GM12878 (cell line): ENCODE measurements around the gene SOX18. TPM values are rescaled to one million over a fixed set of nuclear protein-coding genes. Genes with fewer than 3 reads are reported as not detected.
A peak's percentile ranks its signal among the peaks of the same experiment; 100 is the strongest.

Experiments used
- ATAC-seq: fragments of 200-7000 bp; cut with Tn5 transposase; 3 replicates; pipeline ENCODE4 v1.9.1; 2020; ENCODE audit warnings: mild to moderate bottlenecking, moderate library complexity
- BruUV-seq: library from RNA; stranded (reverse); fragments of 400-500 nt; replicated peaks from 2 replicates; lab custom pipeline; 2021; lab: Mats Ljungman, UMichigan
- CTCF ChIA-PET: fragments of 300-600 bp; sonication (Branson Sonifier 250); formaldehyde crosslinking; extraction: SDS; loops from one replicate; lab custom pipeline; 2021; ENCODE audit warnings: inconsistent platforms; lab: Yijun Ruan, JAX
- POLR2A ChIA-PET: fragments of 350-600 bp; formaldehyde crosslinking; extraction: SDS; loops from one replicate; lab custom pipeline; 2021; ENCODE audit warnings: inconsistent platforms; lab: Charles Lee
- RAD21 ChIA-PET: fragments of 300-600 bp; sonication (Branson Sonifier 250); formaldehyde crosslinking; loops from one replicate; lab custom pipeline; 2023; ENCODE audit warnings: antibody characterized with exemption; ENCODE audit not compliant: unreplicated experiment; lab: Charles Lee
- SMC1A ChIA-PET: fragments of 300-600 bp; sonication (Branson Sonifier 250); formaldehyde crosslinking; loops from one replicate; lab custom pipeline; 2023; ENCODE audit not compliant: unreplicated experiment, uncharacterized antibody; lab: Charles Lee
- DNase-seq: peaks from one replicate; pipeline ENCODE4 v3.0.0-alpha.2; 2011; ENCODE audit warnings: low read depth, low spot score
- FAIRE-seq: peaks from 3 replicates; lab custom pipeline; 2011; peaks lifted over from hg19 to GRCh38; lab: Jason Lieb, UNC
- H2AFZ ChIP-seq: 2 replicates; pipeline ENCODE4 v1.6.0; 2011; ENCODE audit warnings: low read depth, low read length, control low read depth; ENCODE audit not compliant: control insufficient read depth
- H3K27ac ChIP-seq: 2 replicates; pipeline ENCODE4 v1.5.1; 2011; ENCODE audit warnings: control low read depth; ENCODE audit not compliant: control insufficient read depth, insufficient read depth
- H3K27me3 ChIP-seq, 2 experiments: replicated peaks in 1 of 2; 2 replicates each; pipeline versions ENCODE4 v1.6.0 to v1.6.1; 2011; ENCODE audit warnings: low read length in 1 of 2; ENCODE audit not compliant: control insufficient read depth in 2 of 2, insufficient read depth in 2 of 2
- H3K36me3 ChIP-seq, 2 experiments: 2 replicates each; pipeline ENCODE4 v1.5.1; 2011; ENCODE audit warnings: low read length in 1 of 2; ENCODE audit not compliant: control insufficient read depth in 2 of 2, insufficient read depth in 2 of 2
- H3K4me1 ChIP-seq: 2 replicates; pipeline ENCODE4 v1.6.1; 2011; ENCODE audit warnings: mild to moderate bottlenecking, low read length, moderate library complexity, mixed read lengths; ENCODE audit not compliant: control insufficient read depth, insufficient read depth
- H3K4me2 ChIP-seq: 2 replicates; pipeline ENCODE4 v1.6.0; 2011; ENCODE audit warnings: control low read depth; ENCODE audit not compliant: control insufficient read depth, insufficient read depth
- H3K4me3 ChIP-seq: fragments of 200-600 bp; sonication (generic); 2 replicates; pipeline ENCODE4 v1.5.1; 2016
- H3K79me2 ChIP-seq: 2 replicates; pipeline ENCODE4 v1.6.0; 2011; ENCODE audit warnings: low read length; ENCODE audit not compliant: control insufficient read depth, insufficient read depth
- H3K9ac ChIP-seq: 2 replicates; pipeline ENCODE4 v1.8.0; 2011; ENCODE audit warnings: low read length, control low read depth, mixed read lengths; ENCODE audit not compliant: control insufficient read depth, insufficient read depth
- H3K9me3 ChIP-seq: replicated peaks from 3 replicates; pipeline ENCODE4 v1.5.1; 2011; ENCODE audit warnings: mild to moderate bottlenecking, low read length; ENCODE audit not compliant: control insufficient read depth, insufficient read depth
- H4K20me1 ChIP-seq: 2 replicates; pipeline ENCODE4 v1.6.0; 2011; ENCODE audit not compliant: control insufficient read depth, insufficient read depth
- CHD2 ChIP-seq: IDR thresholded peaks from 2 replicates; pipeline ENCODE4 v1.6.1; 2011; ENCODE audit warnings: low read depth, low read length, improper control_type of control experiment, borderline replicate concordance
- EED ChIP-seq: sonication (generic); IDR thresholded peaks from 2 replicates; pipeline ENCODE4 v1.6.1; 2016; ENCODE audit warnings: antibody characterized with exemption, low read depth
- ESRRA ChIP-seq: IDR thresholded peaks from 2 replicates; pipeline ENCODE4 v1.6.1; 2012; ENCODE audit warnings: mild to moderate bottlenecking, low read length, improper control_type of control experiment
- FOS ChIP-seq: IDR thresholded peaks from 3 replicates; pipeline ENCODE4 v1.6.1; 2011; ENCODE audit warnings: borderline replicate concordance; ENCODE audit not compliant: insufficient read length; ENCODE audit errors: extremely low read depth
- GABPA ChIP-seq: IDR thresholded peaks from 2 replicates; pipeline ENCODE4 v1.6.1; 2014; ENCODE audit warnings: antibody characterized with exemption, low read depth, mild to moderate bottlenecking, inconsistent platforms
- IKZF1 ChIP-seq: fragments of 450-650 bp; conservative IDR thresholded peaks from 2 replicates; pipeline ENCODE4 v1.6.1; 2017; ENCODE audit warnings: antibody characterized with exemption, mild to moderate bottlenecking
- IKZF2 ChIP-seq, 2 experiments: fragments of 450-650 bp; IDR thresholded peaks; 2 replicates each; pipeline ENCODE4 v1.6.1; 2017; ENCODE audit warnings: mild to moderate bottlenecking in 2 of 2, moderate library complexity in 2 of 2
- NBN ChIP-seq: fragments of 450-650 bp; IDR thresholded peaks from 2 replicates; pipeline ENCODE4 v1.6.1; 2016
- RB1 ChIP-seq: fragments of 450-650 bp; formaldehyde crosslinking; IDR thresholded peaks from 2 replicates; pipeline ENCODE4 v1.6.1; 2017; ENCODE audit warnings: mild to moderate bottlenecking, borderline replicate concordance
- SMAD5 ChIP-seq: IDR thresholded peaks from 2 replicates; pipeline ENCODE4 v1.6.1; 2016; ENCODE audit warnings: antibody characterized with exemption, low read depth
- STAT3 ChIP-seq: IDR thresholded peaks from 2 replicates; pipeline ENCODE4 v1.6.1; 2011; ENCODE audit warnings: low read depth, low read length, improper control_type of control experiment
- WGBS: methylation state at CpG from one replicate; pipeline ENCODE4 v1.1.6; 2016; ENCODE audit warnings: low lambda C conversion rate; ENCODE audit not compliant: insufficient replicate concordance, insufficient coverage; ENCODE audit errors: missing lambda C conversion rate; 5-methylcytosine and 5-hydroxymethylcytosine counted together
- in situ Hi-C: fragments of 300-500 bp; cut with MboI; formaldehyde crosslinking; loops from 9 replicates; pipeline ENCODE4 v1.14.3; 2018; ENCODE audit warnings: mixed read lengths
- intact Hi-C: fragments of 100-400 bp; cut with micrococcal nuclease; formaldehyde crosslinking; loops from one replicate; pipeline ENCODE4 v1.14.2; 2022; ENCODE audit not compliant: unreplicated experiment
- polyA plus RNA-seq, 11 experiments: library from polyadenylated mRNA; depleted of rRNA in 4 of 11; unstranded in 6 of 11; stranded (reverse) in 5 of 11; fragments of >200 nt; fragmentation: Nextera tagmentation in 4 of 11; fragmentation: Illumina TruSeq in 1 of 11; extraction: Ambion mirVana in 4 of 11; extraction: Trizol in 1 of 11; gene quantifications; 1 replicate in 1 of 11; 2 replicates in 10 of 11; pipeline versions ENCODE4 v1.2.1 to v1.2.3, GENCODE V29; 2011 to 2016; ENCODE audit warnings: inconsistent platforms in 2 of 11, missing spikeins in 2 of 11, low read depth in 1 of 11
- total RNA-seq, 4 experiments: library from RNA; depleted of rRNA in 3 of 4; stranded (reverse); fragments of >200 nt in 3 of 4; fragmentation: Illumina TruSeq in 1 of 4; extraction: Trizol in 1 of 4; gene quantifications; 2 replicates each; pipeline versions ENCODE4 v1.2.1 to v1.2.3, GENCODE V29; 2013 to 2021
- TF ChIP-seq, protein P1 (sequence below): fragments of 450-650 bp; IDR thresholded peaks from 2 replicates; pipeline ENCODE4 v1.6.1; 2017; ENCODE audit warnings: mild to moderate bottlenecking
- TF ChIP-seq, protein P2 (sequence below): fragments of 450-650 bp; IDR thresholded peaks from 2 replicates; pipeline ENCODE4 v1.6.1; 2016; ENCODE audit warnings: mild to moderate bottlenecking, moderate library complexity, borderline replicate concordance
- TF ChIP-seq, protein P3 (sequence below): fragments of 450-650 bp; IDR thresholded peaks from 2 replicates; pipeline ENCODE4 v1.6.1; 2018; ENCODE audit warnings: borderline replicate concordance, mild to moderate bottlenecking; ENCODE audit not compliant: partially characterized antibody
- TF ChIP-seq, protein P4 (sequence below): fragments of 450-650 bp; IDR thresholded peaks from 2 replicates; pipeline ENCODE4 v1.6.1; 2017; ENCODE audit warnings: low read depth, mild to moderate bottlenecking, moderate library complexity

SOX18 gene
- total and polyA plus RNA-seq, 10 of the 15 experiments (the other 5 are each of a cell fraction or from before 2014, with no cell fraction given) = 0.05 to 5.6 (median 0.28) TPM; not detected in 3

DNA sequence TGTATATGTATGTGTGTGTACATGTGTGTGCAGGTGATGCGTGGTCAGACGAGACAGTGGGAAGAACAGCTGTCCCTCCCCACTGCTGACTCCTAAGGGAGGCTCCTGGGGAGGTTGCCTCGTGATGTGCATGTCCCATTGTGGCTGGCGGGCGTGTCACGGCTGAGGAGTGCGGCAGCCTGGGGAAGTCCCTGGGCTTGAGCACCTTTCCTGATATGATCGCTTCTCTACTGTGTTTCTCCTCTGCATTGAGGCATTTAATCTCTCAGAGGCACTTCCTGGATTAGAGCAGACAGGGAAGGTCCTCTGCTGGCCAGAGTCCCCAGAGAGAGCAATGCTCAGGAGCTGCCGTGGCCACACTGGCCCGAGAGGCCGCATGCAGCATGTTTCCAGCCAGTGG is 46.5 kb upstream of the SOX18 start:
- Histone ChIP-seq H3K27ac (no peak overlapping the region), H3K4me3 (no peak overlapping the region), H3K79me2 (no peaks in the 10 kb centered on the region), H3K36me3 (no peaks in the 10 kb centered on the region), H3K4me2 (no peak overlapping the region; the same call in 1 of the 2 replicates), H3K9me3 (no peaks in the 10 kb centered on the region), H3K27me3 (peaks cover 0 to 3% of the 10 kb centered on the region in 2 experiments; a peak in 1 of 4 replicates), H3K9ac (no peak overlapping the region), H4K20me1 (no peaks in the 10 kb centered on the region), H3K4me1 (peaks cover 16% of the 10 kb centered on the region), H2AFZ (no peak overlapping the region)
- ATAC-seq (peak; percentile 40), DNase-seq (no peak), FAIRE-seq (no peak)
- ChIA-PET POLR2A (no interaction called here), RAD21 (interaction anchor here (1.3 kb wide), 1 partner anchor 25 kb away, joined by 3 read pairs; no protein-coding TSS in a partner anchor), CTCF (interaction anchor here (0.8 kb wide), 1 partner anchor 25 kb away, joined by 3 read pairs; no protein-coding TSS in a partner anchor), SMC1A (no interaction called here)
- WGBS = 23% methylated on average over 11 of the region's 11 CpGs
- intact Hi-C loops = no loop called here
- in situ Hi-C loops = no loop called here
- no TSS peak for BruUV-seq
- no peak for TF ChIP-seq STAT3
- no peak for TF ChIP-seq SMAD5
- TF ChIP-seq IKZF1 = peak; percentile 37; the same call in 1 of the 2 replicates
- TF ChIP-seq IKZF2 (IDR thresholded peaks at IDR 0.05) = 0 out of 4 replicates have a peak, but pooled peaks of 1 of the 2 experiments have one; percentile 22
- TF ChIP-seq NBN = no peak
- TF ChIP-seq FOS = no peak
- TF ChIP-seq, protein P1, sequence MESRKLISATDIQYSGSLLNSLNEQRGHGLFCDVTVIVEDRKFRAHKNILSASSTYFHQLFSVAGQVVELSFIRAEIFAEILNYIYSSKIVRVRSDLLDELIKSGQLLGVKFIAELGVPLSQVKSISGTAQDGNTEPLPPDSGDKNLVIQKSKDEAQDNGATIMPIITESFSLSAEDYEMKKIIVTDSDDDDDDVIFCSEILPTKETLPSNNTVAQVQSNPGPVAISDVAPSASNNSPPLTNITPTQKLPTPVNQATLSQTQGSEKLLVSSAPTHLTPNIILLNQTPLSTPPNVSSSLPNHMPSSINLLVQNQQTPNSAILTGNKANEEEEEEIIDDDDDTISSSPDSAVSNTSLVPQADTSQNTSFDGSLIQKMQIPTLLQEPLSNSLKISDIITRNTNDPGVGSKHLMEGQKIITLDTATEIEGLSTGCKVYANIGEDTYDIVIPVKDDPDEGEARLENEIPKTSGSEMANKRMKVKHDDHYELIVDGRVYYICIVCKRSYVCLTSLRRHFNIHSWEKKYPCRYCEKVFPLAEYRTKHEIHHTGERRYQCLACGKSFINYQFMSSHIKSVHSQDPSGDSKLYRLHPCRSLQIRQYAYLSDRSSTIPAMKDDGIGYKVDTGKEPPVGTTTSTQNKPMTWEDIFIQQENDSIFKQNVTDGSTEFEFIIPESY = no peak
- no peak for TF ChIP-seq CHD2
- TF ChIP-seq, protein P2, sequence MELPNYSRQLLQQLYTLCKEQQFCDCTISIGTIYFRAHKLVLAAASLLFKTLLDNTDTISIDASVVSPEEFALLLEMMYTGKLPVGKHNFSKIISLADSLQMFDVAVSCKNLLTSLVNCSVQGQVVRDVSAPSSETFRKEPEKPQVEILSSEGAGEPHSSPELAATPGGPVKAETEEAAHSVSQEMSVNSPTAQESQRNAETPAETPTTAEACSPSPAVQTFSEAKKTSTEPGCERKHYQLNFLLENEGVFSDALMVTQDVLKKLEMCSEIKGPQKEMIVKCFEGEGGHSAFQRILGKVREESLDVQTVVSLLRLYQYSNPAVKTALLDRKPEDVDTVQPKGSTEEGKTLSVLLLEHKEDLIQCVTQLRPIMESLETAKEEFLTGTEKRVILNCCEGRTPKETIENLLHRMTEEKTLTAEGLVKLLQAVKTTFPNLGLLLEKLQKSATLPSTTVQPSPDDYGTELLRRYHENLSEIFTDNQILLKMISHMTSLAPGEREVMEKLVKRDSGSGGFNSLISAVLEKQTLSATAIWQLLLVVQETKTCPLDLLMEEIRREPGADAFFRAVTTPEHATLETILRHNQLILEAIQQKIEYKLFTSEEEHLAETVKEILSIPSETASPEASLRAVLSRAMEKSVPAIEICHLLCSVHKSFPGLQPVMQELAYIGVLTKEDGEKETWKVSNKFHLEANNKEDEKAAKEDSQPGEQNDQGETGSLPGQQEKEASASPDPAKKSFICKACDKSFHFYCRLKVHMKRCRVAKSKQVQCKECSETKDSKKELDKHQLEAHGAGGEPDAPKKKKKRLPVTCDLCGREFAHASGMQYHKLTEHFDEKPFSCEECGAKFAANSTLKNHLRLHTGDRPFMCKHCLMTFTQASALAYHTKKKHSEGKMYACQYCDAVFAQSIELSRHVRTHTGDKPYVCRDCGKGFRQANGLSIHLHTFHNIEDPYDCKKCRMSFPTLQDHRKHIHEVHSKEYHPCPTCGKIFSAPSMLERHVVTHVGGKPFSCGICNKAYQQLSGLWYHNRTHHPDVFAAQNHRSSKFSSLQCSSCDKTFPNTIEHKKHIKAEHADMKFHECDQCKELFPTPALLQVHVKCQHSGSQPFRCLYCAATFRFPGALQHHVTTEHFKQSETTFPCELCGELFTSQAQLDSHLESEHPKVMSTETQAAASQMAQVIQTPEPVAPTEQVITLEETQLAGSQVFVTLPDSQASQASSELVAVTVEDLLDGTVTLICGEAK = no peak
- 0 out of 2 replicates have a peak, but pooled peaks have one; percentile 18 for TF ChIP-seq EED
- no peak for TF ChIP-seq RB1
- TF ChIP-seq, protein P3, sequence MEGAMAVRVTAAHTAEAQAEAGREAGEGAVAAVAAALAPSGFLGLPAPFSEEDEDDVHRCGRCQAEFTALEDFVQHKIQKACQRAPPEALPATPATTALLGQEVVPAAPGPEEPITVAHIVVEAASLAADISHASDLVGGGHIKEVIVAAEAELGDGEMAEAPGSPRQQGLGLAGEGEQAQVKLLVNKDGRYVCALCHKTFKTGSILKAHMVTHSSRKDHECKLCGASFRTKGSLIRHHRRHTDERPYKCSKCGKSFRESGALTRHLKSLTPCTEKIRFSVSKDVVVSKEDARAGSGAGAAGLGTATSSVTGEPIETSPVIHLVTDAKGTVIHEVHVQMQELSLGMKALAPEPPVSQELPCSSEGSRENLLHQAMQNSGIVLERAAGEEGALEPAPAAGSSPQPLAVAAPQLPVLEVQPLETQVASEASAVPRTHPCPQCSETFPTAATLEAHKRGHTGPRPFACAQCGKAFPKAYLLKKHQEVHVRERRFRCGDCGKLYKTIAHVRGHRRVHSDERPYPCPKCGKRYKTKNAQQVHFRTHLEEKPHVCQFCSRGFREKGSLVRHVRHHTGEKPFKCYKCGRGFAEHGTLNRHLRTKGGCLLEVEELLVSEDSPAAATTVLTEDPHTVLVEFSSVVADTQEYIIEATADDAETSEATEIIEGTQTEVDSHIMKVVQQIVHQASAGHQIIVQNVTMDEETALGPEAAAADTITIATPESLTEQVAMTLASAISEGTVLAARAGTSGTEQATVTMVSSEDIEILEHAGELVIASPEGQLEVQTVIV = no peak
- no peak for TF ChIP-seq ESRRA
- TF ChIP-seq, protein P4, sequence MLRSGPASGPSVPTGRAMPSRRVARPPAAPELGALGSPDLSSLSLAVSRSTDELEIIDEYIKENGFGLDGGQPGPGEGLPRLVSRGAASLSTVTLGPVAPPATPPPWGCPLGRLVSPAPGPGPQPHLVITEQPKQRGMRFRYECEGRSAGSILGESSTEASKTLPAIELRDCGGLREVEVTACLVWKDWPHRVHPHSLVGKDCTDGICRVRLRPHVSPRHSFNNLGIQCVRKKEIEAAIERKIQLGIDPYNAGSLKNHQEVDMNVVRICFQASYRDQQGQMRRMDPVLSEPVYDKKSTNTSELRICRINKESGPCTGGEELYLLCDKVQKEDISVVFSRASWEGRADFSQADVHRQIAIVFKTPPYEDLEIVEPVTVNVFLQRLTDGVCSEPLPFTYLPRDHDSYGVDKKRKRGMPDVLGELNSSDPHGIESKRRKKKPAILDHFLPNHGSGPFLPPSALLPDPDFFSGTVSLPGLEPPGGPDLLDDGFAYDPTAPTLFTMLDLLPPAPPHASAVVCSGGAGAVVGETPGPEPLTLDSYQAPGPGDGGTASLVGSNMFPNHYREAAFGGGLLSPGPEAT = 0 out of 2 replicates have a peak, but pooled peaks have one; percentile 17
- no peak for TF ChIP-seq GABPA
